MM.1S (cell line): ENCODE results near the gene GNAI3.

ENCODE experiments used
- EZH2 ChIP-seq: fragments of 300-600 bp; sonication (generic); optimal IDR thresholded peaks from 2 replicates; pipeline ENCODE3; 2017; ENCODE audit warnings: low read depth, mild to moderate bottlenecking, antibody characterized with exemption, low read length, mixed read lengths
- TF ChIP-seq, protein P1 (sequence below): fragments of 300-600 bp; sonication (generic); IDR thresholded peaks from 2 replicates; pipeline ENCODE4 v1.5.1; 2016; ENCODE audit warnings: antibody characterized with exemption, low read length, mixed read lengths

DNA sequence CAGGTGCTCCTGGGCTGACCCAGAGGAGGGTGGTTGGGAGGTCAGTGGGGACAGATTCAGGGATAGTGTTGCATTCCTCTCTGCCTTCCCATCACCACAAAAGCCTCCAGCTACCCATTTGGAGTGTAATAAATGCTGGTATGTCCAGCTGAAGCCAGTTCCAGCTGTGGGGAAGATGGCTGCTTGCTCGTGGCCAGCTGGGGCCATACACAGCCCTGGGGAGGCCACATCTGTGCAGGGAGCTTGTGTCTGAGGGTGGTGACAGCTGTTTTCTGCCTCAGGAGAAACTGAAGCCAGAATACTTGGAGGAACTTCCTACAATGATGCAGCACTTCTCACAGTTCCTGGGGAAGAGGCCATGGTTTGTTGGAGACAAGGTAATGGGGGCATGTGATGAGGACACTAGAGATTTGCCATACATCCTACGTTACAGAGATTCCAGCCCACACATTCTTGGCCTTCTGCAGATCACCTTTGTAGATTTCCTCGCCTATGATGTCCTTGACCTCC is 110.2 kb downstream of the GNAI3 start:
- TF ChIP-seq, protein P1, sequence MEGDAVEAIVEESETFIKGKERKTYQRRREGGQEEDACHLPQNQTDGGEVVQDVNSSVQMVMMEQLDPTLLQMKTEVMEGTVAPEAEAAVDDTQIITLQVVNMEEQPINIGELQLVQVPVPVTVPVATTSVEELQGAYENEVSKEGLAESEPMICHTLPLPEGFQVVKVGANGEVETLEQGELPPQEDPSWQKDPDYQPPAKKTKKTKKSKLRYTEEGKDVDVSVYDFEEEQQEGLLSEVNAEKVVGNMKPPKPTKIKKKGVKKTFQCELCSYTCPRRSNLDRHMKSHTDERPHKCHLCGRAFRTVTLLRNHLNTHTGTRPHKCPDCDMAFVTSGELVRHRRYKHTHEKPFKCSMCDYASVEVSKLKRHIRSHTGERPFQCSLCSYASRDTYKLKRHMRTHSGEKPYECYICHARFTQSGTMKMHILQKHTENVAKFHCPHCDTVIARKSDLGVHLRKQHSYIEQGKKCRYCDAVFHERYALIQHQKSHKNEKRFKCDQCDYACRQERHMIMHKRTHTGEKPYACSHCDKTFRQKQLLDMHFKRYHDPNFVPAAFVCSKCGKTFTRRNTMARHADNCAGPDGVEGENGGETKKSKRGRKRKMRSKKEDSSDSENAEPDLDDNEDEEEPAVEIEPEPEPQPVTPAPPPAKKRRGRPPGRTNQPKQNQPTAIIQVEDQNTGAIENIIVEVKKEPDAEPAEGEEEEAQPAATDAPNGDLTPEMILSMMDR, result no peak
- TF ChIP-seq EZH2, result no peak
